Stimulated activated CD8-positive, alpha-beta memory T cell treated with anti-CD3 and anti-CD28 coated beads, Interleukin-2, amount 100 ng/mL, for 1 hour (primary cell): ENCODE measurements around the gene POLE.

Source experiments
- DNase-seq, 2 donors: peaks; one replicate each; pipeline ENCODE4 v3.0.0-alpha.2; 2020; ENCODE audit warnings: low read depth in 2 of 2

POLE gene

DNA sequence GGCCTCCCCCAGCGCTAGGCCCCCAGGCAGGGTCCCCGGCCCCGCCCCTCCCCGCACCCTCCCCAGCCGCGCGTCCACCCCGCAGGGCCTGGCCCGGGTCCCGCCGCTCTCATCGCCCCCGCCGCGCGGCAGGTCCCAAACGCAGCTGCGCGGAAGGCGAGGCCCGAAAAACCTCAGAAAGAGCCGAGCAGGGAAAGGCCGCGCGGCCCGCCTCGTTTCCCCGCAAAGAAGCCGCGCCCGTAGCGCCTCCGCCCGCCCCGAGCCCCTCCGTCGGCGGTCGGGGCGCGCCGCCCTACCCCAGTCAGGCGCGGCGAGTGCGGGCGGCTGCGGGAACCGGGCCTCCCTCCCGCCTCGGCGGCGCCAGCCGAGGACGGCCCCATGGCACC, 324 bp downstream of the POLE start:
- DNase-seq, result no peak

- no peak for DNase-seq
Measured at GRCh38 chr12:132685400-132685799, 1.7 kb downstream of the POLE start.

DNA sequence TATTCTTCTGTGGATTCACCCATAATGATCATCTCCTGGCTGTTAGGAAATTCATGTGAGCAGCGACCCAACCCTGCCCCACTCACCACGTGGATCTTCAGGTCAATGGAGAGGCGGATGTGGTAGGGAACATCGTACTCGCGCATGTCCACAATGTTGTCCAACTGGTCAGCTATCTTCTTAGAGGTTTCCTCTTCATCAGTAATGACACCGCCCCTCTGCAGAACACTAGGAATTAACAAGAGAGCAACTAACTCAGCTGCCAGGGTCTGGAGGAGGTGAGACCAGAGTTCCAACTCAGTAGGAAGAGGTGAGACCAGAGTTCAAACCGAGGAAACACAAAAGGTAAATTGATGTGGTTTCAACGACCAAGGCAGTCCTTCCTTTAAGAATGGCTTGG, 9.7 kb downstream of the POLE start:
- no peak for DNase-seq

DNA sequence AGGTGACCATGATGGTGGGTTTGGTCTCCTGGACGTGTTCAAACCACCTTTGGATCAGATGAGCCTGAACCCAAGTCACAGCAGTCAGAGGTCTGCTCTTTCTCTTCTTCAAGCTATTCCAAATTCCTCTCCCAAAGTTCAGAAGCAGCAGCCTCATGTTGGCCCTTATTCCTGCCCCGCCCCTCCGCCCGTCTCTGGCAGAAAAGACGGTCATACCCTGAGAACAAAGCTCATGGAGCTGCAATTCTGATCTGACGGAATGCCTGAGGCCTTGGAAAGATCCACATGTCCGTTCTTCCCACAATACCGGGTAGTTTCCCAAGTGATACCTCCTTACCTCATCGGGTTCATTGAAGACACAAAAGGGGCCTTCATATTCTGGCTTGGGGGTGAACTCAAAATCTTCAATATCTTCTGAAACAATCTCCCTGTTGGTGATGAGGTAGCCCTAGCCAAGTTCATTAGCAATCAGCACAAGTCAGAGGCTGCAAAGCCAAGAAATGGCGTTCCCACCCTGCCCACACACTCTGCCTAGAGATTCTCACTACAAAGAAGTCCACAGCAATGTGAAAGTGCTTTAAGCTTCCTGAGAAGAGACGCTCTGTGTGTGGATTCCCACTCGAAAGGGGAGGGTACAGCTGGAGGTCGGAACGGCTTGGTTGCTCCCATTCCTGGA, 11.2 kb downstream of the POLE start:
- DNase-seq, result no peak

DNA sequence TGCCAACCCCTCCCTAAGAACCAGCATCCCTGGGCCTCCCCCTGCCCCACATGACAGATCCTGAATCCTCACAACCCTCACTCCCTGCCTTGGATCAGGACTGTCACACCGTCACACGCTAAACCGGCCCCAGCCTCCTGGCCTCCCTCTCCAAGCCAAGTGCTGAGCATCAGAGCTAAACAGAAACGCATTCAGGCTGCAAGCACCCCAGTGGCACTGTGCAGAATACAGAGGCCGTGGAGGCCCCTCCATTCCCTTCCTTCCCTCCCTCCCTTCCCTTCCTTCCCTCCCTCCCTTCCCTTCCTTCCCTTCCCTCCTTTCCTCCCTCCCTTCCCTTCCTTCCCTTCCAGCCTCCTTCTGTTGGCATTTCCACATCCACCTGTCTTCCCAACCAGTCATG, 12.6 kb downstream of the POLE start:
- DNase-seq, result no peak

DNA sequence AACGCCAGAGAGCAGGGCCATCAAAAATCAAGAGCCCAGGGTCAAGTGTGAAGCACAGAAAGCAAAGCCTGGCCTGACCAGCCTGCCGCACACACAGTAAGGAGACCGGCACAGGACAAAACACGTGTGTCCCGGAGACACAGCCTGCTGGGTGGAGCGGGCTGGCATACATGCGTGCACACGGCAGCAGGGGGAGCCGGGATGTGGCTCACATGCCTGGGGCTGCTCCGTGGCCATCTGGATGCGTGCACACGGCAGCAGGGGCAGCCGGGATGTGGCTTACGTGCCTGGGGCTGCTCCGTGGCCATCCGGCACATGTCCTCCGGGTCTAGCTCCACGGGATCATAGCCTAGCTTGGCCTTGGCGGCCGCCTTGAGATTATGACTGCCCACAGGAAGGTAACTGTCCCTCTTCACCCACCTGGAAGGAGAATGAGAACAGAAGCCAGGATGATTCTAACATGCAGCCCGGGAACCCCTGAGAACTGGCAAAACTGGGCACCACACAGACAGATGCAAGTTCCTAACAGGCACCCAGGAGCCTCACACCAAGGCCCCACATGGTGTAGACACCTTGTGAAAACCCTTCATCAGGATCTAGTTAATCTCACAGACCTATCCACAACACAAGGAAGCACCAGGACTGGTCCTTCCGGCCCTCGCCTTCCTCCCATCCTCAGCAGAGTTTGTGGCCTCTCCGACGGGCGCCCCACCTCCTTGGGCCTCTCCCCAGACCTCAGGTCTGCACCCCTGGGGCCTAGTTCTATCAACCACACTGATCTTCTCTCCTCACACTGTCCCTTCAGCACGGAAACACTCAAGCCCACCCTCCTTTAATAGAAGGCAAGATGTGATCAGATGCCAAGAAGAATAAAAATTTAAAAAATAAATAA, 13.6 kb downstream of the POLE start:
- no peak for DNase-seq

DNA sequence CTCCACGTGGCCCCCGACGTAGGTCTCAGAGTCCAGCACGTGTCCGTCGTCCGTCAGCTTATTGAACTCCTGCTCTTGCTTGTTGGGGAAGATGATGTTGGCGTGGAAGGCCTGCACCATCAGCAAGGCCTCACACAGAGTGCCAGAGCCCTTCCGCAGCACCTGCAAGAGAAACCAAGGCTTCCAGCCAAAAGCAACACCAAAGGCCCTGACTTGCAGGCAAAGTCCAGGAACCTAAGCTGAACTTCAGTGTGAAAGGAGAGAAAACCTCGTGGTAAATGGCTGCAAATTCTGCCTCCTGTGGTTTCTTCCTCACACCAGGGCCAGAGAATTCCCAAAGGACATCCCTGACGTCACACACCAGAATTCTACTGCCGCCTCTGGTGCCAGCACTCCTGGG, 14.5 kb downstream of the POLE start:
- no peak for DNase-seq

DNA sequence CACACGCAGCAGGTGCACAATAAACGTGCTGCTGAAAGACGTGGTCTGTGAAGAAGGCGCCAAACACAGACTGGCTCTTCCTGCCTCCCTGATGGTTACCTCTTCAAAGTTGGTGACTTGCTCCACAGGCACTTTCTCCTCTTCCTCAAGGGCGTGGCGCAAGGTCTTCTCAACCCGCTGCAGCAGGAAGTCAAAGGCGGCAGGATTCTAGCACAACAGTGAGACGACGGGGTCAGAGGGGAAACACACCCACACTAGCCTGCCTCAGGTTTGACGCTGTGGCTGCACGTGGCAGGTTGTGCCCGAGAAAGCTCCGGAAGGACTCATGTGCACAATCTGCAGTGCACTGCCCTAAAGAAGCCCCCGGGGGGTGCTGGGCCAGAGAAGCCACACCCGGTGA, 15.0 kb downstream of the POLE start:
- DNase-seq, result no peak

- no peak for DNase-seq
Measured at GRCh38 chr12:132669166-132669879, 17.8 kb downstream of the POLE start.

DNA sequence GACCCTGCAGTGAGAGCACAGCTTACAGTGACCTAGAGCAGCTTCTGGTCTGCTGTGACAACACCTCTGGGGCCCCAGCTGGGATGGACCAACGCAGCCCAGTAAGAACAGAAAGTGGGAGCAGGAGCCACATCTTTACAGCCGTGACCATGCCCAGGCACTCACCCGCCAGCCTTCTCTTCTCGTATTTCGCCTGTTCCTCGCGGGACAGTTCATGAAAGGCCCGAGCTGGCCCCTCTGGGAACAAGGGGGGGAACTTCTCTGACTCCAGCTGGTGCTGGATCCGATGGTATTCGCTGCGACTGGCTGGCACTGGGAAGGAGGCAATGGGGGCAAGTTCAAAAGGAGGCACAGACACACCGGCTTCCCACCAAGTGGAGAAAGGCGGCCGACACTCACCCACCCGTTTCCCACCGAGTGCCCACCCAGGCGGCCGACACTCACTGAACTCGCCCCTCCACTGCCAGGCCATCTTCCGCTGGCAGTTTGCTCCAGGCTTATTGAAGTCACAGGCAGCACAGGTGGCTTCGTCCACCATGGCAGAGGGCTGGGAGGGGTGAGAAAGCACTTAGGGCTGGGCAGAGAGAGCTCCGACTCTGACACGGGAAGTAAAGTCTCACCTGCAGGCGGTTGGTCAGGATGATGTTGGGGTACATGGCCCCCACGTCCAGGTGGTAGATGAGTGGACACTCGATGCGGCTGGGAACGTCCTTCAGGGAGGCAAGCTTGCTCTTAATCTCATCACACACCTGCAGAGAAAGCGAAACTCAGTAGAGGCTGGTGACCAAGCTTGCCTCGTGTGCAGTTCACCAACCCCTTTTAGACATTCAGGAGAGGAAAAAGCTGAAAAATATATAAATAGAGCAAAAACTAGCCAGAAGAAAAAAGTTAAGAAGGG, 18.7 kb downstream of the POLE start:
- no peak for DNase-seq

DNA sequence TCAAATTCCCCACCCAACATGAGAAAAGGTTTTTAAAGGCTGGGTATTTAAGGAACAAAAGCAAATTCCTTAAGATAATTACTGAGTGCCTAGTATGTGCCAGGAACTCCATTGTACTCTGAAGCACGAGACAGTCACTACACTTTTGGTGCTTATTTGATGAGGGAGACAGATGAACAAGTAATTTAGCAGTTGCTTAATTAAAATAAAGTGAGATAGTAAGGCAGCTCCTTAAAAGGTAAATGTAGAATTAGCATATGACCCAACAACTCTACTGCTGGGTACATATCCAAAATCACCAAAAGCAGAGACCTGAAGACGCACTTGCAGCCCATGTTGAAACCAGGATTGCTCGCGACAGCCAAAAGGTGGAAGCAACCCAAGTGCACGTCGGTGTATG, 21.3 kb downstream of the POLE start:
- no peak for DNase-seq

- DNase-seq, result no peak
Measured at GRCh38 chr12:132665149-132665491, 22.0 kb downstream of the POLE start.

DNA sequence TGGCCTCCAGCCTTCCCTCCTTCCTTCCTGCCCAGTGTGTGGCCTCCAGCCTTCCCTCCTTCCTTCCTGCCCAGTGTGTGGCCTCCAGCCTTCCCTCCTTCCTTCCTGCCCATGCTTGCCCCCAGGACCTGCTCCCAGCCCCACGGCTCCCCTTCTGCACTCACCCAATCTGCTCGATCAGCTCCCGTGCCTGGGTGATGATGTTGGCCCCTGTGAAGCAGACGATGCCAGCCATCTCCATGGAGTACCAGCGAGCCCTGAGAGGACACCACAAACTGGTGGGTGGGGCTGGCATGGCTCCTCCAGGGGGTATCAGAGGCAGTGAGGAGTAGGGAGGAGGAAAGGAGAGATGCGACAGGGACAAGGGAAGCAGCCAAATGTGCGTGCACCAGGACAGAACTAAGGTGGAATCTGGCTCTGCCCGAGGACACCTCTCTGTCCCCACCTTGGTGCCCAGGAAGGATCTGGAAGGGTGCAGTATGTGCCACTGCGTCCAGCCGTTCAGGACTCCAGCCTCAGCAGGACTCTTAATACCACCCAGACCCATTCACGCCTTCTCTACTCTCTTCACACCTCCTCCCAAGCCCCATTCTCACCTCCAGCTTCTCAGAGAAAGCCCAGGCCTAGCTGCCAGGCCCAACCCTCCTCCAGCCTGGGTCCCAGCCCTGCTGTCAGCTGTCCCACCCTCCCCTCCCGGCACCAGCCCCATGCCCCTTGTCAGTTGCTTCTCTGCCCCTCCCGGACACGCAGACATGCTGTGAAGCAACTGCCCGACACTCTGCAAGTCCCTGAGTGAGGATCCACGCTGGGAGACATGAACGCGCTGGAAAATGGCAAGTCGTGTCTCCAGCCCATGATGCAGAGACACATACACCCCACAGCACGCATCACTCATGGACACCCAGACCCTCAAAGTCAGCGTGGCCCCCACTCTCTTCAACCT, 22.7 kb downstream of the POLE start:
- DNase-seq, result no peak

GRCh38 chr12:132662901-132663755, 24.0 kb downstream of the POLE start:
- DNase-seq, result no peak

DNA sequence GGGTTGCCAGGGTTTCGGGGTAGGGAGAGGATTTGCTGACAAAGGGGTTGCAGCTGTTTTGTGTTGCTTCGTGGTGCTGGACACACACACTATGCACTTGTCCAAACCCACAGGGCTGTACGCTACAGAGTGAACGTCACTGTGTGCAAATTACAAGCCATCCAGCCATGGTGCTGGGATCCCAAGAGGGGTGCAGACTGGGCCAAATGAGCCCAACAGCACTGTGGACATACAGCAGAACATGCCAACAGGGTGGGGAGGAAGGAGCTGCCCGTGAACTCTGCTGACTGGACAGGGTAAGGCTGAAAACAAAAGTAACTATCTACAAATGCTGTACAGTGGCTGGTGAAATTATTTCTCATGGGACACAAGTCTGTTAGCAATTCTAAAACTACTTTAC, 25.2 kb downstream of the POLE start:
- no peak for DNase-seq

DNA sequence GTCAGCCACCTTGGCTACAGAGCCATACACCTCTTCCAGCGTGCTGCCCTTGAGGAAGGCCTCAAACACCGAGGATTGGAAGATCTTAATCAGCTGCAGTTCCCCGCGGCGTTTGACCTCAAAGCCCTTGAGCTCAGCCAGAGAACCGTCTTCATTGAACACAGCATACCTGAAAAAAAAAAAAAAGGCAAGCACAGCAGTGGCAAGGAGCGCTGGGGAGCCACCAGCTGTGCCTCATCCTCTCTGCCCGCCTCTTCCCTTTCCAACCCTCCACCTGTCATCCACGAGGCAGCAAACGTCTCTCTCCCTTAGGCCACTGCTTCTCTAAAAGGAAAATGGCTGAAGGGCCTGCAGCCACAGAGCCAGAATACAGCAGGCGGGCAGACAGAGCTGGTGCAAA, 26.1 kb downstream of the POLE start:
- DNase-seq, result no peak

GRCh38 chr12:132660052-132660451, 27.1 kb downstream of the POLE start:
- DNase-seq, result no peak

DNA sequence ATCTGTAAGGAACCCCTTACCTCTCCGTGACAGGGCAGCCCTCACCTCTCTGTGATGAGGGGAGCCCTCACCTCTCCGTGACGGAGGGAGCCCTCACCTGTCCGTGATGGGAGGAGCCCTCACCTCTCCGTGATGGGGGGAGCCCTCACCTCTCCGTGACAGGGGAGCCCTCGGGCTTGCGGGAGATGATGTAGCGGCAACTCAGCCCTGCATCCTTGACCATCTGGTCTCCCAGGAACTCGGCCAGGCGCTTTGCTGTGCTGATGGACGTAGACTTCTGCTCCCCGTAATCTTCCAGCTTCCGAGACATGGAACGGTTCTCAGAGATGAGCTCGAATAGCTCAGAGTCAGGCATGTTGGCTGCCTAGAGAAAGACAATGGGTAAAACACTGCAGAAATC, 28.0 kb downstream of the POLE start:
- DNase-seq, result no peak

DNA sequence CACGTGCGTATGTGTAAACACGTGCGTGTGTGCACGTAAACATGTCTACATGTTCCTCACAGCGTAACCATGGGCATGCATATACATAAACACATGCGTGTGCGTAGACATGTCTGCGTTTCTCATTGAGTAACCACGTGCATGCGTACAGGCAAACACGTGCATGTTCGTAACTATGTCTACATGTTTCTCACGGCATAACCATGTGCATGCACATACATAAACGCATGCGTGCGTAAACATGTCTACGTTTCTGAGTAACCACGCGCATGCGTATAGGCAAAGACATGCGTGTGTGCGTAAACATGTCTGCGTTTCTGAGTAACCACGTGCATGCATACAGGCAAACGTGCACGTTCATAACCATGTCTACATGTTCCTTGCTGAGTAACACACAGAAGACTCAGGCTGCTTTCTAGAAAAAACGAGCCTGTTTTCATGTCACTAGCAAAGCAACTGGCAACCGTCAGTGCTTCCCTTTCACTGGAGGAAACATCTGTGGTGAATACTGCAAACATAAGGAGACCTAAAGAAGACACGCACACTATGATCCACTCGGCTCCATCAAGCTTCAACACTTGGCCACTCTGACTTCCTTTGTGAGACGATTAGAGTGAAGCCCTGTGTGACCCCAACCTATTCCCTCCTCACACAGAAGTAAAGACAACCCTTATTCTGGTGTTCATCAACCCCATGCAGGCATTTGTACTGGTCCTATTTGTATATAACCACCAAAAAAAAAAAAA, 28.8 kb downstream of the POLE start:
- no peak for DNase-seq
